ENCODE results near the gene THYN1. TPM values are rescaled to one million over a fixed set of nuclear protein-coding genes. Genes with fewer than 3 reads are reported as not detected.
A peak's percentile ranks its signal among the peaks of the same experiment; 100 is the strongest.

Gene THYN1
- polyA plus RNA-seq, 1 experiment = 80.8 TPM

GRCh38 chr11:134229126-134229790, 23.9 kb downstream of the THYN1 start:
- no peak overlapping the region for H3K27ac ChIP-seq (ENCODE audit: low read depth, low read length)
- no peak for DNase-seq (ENCODE audit: low read depth, low spot score)
- ChIA-PET CTCF (no interaction called here), POLR2A (no interaction called here)
- TF ChIP-seq CTCF (IDR thresholded peaks at IDR 0.05; ENCODE audit: low read depth, low read length) = no peak
- H3K9me3 ChIP-seq (ENCODE audit: control insufficient read depth, insufficient read depth, low read length) = no peaks in the 10 kb centered on the region; the same call in 1 of the 2 replicates
- H3K27me3 ChIP-seq (ENCODE audit: control insufficient read depth, insufficient read depth, low read length) = no peaks in the 10 kb centered on the region
- no peak overlapping the region for H3K4me3 ChIP-seq (ENCODE audit: low read depth, low read length)

- ChIA-PET POLR2A (interaction anchor here (0.6 kb wide), 1 partner anchor 34 kb away, joined by 6 read pairs; no protein-coding TSS in a partner anchor), CTCF (no interaction called here)
- TF ChIP-seq CTCF (IDR thresholded peaks at IDR 0.05; ENCODE audit: low read depth, low read length) = no peak
- Histone ChIP-seq H3K9me3 (ENCODE audit: control insufficient read depth, insufficient read depth, low read length) (no peaks in the 10 kb centered on the region; the same call in 1 of the 2 replicates), H3K4me3 (ENCODE audit: low read depth, low read length) (no peak overlapping the region), H3K27me3 (ENCODE audit: control insufficient read depth, insufficient read depth, low read length) (no peaks in the 10 kb centered on the region), H3K27ac (ENCODE audit: low read depth, low read length) (no peak overlapping the region)
- no peak for DNase-seq (ENCODE audit: low read depth, low spot score)
These were observed 24.5 kb downstream of the THYN1 start for GRCh38 chr11:134228625-134229024.

GRCh38 chr11:134226806-134227325, 26.3 kb downstream of the THYN1 start:
- Histone ChIP-seq H3K27ac (ENCODE audit: low read depth, low read length) (no peak overlapping the region), H3K4me3 (ENCODE audit: low read depth, low read length) (peak overlapping the region; percentile 14; the same call in 1 of the 2 replicates), H3K27me3 (ENCODE audit: control insufficient read depth, insufficient read depth, low read length) (no peaks in the 10 kb centered on the region), H3K9me3 (ENCODE audit: control insufficient read depth, insufficient read depth, low read length) (no peaks in the 10 kb centered on the region; the same call in 1 of the 2 replicates)
- ChIA-PET CTCF (interaction anchor here (0.6 to 2.8 kb wide), 3 partner anchors 18 to 178 kb away, joined by 3 to 11 read pairs (median 8); no protein-coding TSS in a partner anchor), POLR2A (no interaction called here)
- DNase-seq (ENCODE audit: low read depth, low spot score) = no peak
- TF ChIP-seq CTCF (IDR thresholded peaks at IDR 0.05; ENCODE audit: low read depth, low read length) = no peak

GRCh38 chr11:134224710-134225664, 28.2 kb downstream of the THYN1 start:
- TF ChIP-seq CTCF (IDR thresholded peaks at IDR 0.05; ENCODE audit: low read depth, low read length) = no peak
- no peak for DNase-seq (ENCODE audit: low read depth, low spot score)
- H3K27me3 ChIP-seq (ENCODE audit: control insufficient read depth, insufficient read depth, low read length) = no peaks in the 10 kb centered on the region
- ChIA-PET CTCF (interaction anchor here (1.0 to 2.8 kb wide), 6 partner anchors 13 to 191 kb away, joined by 3 to 11 read pairs (median 6); partner anchors contain the start of genes ACAD8 and THYN1), POLR2A (interaction anchor here (0.6 to 2.4 kb wide), 8 partner anchors 20 to 1593 kb away, joined by 3 to 14 read pairs (median 4); partner anchors contain the start of genes ACAD8 and THYN1)
- H3K27ac ChIP-seq (ENCODE audit: low read depth, low read length) = no peak overlapping the region
- H3K4me3 ChIP-seq (ENCODE audit: low read depth, low read length) = peak overlapping the region; percentile 86
- H3K9me3 ChIP-seq (ENCODE audit: control insufficient read depth, insufficient read depth, low read length) = no peaks in the 10 kb centered on the region

Measured in AG04450 (cell line).